HG02623 (cell line): ENCODE results near the gene SNED1.

Experiments
- ATAC-seq: cut with Tn5 transposase; IDR thresholded peaks from one replicate; pipeline ENCODE4 v1.9.1; 2021; ENCODE audit warnings: moderate library complexity; ENCODE audit not compliant: unreplicated experiment

Gene SNED1

DNA sequence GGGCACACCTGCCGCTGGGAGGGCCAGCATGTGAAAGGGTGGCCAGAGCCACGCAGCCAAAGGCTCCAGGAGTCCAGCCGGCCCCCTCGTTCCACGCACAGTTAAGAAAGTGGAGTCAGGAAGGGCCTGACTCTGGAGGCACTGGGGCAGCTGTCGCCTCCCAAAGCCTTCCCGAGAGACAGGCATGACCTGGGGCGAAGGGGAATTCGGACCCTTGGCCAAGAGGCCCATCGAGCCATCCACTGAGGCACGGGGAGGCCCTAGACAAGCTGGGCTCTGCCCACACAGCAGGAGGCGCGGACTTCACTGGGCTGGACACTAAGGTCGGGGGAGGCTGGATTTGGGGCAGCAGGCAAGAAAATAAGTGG is 38.5 kb upstream of the SNED1 start:
- ATAC-seq, result no peak

DNA sequence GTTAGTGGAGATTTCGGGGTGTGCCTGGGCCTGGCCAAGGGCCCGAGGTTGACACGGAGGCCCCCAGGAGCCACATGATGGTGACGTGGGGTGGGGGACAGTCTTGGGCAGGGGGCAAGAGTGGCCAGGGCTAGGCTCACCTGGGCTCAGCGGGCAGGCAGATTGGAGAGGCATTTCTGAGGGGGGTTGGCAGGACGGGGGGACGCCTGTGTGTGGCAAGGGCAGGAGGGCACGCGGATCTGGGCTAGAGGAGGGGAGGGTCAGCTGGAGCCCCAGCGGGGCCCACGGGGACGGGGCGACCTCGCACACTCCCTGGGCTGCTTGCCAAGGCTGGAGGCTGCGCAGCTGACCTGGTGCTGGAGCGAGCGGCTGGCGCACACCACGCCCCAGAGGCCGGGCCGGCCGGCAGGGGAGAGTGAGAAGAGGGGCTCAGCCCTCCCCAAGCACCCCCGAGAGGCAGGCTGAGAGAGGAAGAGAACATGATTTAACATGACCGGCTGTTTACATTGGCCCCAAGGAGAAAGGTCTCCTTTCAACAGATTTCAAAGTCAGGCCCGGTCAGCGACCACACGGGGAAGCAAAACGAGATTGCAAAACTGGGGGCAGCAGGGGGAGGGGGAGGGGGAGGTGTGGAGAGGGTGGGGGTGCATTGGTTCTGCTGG is 38.0 kb upstream of the SNED1 start:
- no peak for ATAC-seq

DNA sequence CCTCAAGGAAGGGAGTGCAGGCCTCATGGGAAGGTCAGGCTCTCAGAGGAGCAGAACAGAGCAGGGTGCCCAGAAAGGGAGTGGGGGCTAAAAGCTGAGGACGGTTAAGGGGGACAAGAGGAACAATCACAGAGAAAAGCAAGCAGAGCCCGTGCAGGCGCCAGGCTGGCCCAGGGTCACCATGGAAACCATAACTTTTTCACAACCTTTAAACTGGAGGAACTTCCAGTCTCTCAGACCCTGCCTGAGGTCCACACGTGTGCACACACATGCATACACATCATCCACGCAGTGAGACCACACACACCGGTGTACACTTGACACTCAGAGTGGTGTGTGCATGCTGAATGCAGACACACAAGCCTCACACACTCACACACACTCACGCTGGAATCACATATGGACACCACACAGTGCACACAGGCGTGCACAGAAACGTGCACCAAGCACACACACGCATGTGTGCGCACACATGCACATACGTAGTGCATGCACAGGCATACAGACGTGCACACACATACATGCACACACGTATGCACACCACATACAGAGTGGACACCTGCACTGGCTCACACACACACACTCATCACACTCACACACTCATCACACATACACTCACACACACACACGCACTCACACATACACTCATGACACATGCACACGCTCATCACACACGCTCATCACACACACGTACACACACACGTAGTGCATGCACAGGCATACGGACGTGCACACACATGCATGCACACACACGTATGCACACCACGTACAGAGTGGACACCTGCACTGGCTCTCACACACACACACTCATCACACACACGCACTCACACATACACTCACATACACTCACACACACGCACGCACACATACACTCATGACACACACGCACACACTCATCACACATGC is 37.2 kb upstream of the SNED1 start:
- no peak for ATAC-seq

GRCh38 chr2:240961910-240962299 is 36.5 kb upstream of the SNED1 start:
- ATAC-seq, result no peak

- ATAC-seq, result no peak
These were observed 35.9 kb upstream of the SNED1 start for GRCh38 chr2:240962300-240963064.

DNA sequence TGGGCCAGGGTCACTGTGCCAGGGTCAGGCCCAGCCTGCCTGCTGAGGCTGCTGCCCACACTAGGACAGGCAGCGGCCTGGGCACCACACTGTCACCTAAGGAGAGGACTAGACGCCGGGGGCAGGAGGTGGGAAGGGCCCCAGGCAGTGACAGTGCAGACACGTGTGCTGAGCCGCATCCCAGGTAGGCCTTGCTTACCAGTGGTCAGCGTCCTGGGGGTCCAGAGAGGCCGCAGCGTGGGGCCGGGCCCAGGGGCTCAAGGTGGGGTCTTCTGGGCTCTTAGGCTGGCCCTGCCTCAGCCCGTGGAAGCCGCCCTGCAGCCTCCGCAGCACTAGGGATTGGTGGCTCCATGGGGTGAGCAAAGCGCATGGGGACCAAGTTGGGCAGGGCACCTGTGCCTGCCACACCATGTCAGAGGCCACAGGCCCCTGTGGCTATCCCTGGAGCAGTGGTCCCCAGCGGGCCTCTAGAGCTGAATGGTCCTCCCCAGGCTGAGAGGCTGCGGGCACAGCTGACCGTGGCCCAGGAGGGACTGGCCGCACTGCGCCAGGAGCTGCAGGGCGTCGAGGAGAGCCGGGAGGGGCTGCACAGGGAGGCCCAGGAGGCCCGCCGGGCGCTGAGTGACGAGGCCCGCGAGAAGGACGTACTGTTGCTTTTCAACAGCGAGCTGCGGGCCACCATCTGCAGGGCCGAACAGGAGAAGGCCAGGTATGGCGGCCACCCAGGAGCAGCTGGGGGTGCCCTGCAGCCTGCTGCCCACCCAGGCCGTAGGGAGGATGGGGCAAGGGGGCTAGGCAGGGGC is 35.2 kb upstream of the SNED1 start:
- no peak for ATAC-seq

DNA sequence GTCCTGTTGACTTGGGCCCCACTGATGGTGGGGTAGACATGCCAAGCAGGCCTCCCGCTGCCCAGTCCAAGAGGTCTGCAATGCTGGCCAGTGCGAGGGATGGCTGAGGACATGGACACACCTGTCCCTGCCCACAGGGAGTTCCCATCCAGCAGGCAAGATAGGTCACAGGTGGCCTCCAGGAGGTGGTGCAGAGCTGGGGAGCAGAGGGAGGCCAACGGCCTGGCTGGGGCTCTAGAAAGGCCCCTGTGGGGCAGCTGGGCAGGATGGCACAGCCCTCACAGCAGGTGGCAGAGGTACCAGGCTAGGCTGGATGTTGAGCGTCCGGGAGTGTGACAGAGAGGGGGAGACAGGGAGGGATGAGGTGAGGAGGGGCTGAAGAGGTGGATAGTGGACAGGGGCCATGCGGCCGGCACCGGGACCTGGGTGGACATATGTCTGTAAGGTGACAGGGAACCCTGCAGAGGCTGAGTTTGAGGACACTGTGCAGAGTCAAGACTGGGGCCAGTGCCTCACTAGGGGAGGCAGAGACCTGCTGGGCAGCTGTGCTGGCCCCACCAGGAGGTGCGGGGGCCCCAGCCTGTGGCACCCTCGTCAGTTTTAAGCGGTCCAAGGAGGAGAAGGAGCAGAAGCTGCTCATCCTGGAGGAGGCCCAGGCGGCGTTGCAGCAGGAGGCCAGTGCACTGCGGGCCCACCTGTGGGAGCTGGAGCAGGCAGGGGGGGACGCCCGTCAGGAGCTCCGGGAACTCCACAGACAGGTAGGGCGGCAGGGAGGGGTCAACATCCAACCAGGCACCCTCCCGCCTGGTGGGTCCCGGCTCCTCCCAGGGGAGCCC is 34.3 kb upstream of the SNED1 start:
- ATAC-seq, result no peak

GRCh38 chr2:240964704-240965295 is 33.6 kb upstream of the SNED1 start:
- no peak for ATAC-seq

DNA sequence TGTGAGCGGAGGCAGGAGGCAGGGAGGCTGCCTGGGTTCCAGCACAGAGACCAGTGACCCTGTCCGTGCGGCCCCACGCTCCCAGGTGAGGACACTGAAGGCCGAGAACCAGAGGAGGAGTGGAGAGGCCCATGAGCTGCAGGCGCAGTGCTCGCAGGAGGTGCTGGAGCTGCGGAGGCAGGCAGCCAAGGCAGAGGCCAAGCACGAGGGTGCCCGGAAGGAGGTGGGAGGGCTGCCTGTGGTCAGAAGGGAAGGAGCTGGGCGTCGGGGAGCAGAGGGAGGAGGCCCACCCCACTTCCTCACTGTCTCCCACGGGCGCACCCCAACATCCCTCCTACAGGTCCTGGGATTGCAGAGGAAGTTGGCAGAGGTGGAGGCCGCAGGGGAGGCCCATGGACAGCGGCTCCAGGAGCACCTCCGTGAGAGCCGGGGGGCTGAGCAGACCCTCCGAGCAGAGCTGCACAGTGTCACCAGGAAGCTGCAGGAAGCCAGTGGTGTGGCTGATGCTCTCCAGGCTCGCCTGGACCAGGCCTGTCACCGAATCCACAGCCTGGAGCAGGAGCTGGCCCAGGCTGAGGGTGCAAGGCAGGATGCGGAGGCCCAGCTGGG is 33.0 kb upstream of the SNED1 start:
- no peak for ATAC-seq

DNA sequence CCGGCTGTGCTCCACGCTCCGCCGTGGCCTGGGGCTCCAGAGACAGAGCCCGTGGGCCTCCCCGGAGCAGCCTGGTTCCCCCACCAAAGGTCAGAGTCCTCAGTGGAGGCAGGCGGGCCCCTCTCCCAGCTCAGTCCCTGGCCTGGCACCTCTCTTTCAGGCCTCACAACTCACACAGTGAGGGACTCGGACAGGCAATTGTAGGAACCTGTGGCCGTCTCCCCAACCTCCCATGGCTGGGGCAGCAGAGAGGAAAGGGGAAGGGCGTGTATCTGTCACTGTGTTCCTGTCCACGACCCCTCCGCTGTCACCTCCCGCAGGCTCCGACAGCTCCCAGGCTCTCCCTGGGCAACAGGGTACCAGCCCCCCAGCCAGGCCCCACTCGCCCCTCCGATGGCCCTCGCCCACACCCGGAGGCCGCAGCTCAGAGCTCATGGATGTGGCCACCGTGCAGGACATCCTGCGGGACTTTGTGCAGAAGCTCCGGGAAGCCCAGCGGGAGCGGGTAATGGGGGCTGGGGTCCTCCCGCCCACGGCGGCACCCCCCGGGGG is 32.4 kb upstream of the SNED1 start:
- ATAC-seq, result no peak

DNA sequence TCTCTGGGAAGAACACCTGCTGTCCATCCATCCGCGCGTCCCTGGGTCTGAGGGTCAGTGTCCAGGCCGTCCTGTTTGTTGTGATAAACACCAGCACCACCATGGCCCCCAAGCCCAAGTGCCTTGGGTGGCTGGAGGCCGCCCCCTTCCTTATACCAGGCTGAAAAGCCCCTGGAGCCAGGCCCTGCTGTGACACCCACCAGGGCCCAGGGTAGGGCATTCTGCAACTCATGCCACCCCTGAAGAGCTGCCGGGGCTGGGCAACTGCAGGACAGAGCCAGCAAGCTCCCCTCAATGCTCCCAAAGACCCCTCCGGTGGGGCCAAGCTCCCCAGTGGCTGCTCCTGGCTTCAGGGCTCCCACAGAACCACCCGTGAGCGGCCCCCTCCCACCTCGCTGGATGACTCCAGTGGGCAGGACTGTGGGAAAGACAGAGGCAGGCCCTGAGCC is 31.9 kb upstream of the SNED1 start:
- ATAC-seq, result no peak

- ATAC-seq, result no peak
These were observed 31.3 kb upstream of the SNED1 start for GRCh38 chr2:240966906-240967680.

GRCh38 chr2:240967681-240968621 is 30.5 kb upstream of the SNED1 start:
- ATAC-seq, result no peak

- no peak for ATAC-seq
These were observed 29.4 kb upstream of the SNED1 start for GRCh38 chr2:240968731-240969624.

DNA sequence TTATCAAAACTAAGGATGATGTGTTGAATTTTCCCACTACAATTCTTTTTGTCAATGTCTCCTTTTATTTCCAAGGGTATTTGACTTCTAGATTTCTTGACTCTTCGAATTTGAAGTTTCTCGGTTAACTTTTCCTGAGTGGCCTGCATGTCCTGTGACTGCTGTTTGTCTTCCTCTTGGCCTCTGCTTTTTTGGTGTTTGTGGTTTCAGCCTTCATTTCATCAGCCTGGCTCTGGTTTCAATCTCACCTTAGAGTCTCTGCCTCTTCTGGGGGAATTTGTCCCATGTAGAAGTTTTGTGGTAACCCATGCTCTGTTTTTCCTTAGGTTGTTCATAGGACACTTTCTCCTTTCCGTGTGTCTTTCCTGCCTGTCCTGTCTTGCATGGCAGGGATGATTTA is 28.3 kb upstream of the SNED1 start:
- no peak for ATAC-seq

- no peak for ATAC-seq
These were observed 27.6 kb upstream of the SNED1 start for GRCh38 chr2:240970816-240971215.
